ENCODE results near the gene WDR44.

Gene WDR44

DNA sequence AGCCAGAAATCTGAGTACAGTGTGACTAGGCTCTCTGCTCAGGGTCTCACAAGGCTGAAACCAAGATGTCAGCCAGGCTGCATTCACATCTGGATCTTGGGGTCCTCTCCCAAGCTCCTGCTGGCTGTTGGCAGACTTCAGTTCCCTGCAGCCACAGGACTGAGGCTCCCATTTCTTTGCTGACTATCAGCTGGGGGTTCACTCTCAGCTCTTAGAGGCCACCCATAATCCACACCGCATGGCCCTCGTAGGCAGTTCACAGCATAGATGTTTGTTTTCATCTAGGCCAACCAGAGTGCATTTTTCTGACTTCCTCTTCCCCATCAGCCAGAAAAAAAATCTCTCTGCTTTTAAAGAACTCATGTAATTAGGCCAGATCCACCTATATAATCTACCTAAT, 8.2 kb upstream of the WDR44 start:
- H3K4me3 ChIP-seq (replicated peaks; ENCODE audit: low read depth, low read length): no peak overlapping the region
- no peak for TF ChIP-seq CTCF (IDR thresholded peaks at IDR 0.05; ENCODE audit: low read length, missing control alignments)
- no peak for DNase-seq (ENCODE audit: low read depth)

GRCh38 chrX:118338930-118339329, 7.0 kb upstream of the WDR44 start:
- no peak for TF ChIP-seq CTCF (IDR thresholded peaks at IDR 0.05; ENCODE audit: low read length, missing control alignments)
- H3K4me3 ChIP-seq (replicated peaks; ENCODE audit: low read depth, low read length): no peak overlapping the region
- DNase-seq (ENCODE audit: low read depth): no peak

- no peak for TF ChIP-seq CTCF (IDR thresholded peaks at IDR 0.05; ENCODE audit: low read length, missing control alignments)
- DNase-seq (ENCODE audit: low read depth): no peak
Measured at GRCh38 chrX:118345045-118345463, 852 bp upstream of the WDR44 start.

DNA sequence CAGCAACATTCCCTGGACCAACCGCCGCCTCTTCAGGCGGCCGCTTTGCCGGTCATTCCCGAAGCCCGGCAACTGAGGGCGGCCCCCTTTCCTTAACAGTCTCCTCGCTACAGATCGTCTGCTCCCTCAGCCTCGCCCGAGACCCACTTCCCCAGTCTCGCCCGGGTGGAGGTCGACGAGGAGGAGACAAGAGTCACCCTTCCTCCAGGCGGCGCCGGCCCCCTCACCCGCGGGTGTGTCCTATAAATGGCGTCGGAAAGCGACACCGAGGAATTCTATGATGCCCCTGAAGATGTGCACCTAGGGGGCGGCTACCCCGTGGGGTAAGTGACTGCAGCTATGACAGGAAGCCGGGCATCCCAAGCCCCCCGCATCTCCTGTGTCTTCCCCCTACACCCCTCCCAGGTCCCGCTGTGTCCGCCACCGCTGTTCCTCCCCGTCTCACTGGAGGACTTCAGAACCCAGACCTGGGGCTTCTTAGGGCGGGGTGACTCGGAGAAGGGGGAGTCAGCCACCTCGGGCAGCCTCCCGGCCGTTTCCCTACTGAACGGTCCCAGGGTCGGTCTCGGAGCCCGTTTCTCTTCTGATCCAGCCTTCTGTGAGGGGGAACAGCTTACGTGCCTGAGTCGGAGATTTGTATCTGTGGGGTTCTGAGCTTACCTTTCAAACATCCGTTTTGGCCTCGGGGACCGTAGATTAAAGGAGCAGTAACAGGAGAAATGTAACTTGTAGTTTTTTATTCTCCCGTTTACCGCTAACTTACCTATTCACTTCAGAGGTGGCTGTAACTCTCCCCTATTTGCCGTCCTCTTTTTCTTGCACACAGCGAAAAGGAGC, 570 bp downstream of the WDR44 start:
- DNase-seq (ENCODE audit: low read depth): no peak
- H3K4me3 ChIP-seq (replicated peaks; ENCODE audit: low read depth, low read length): peak overlapping the region; percentile 82
- no peak for TF ChIP-seq CTCF (IDR thresholded peaks at IDR 0.05; ENCODE audit: low read length, missing control alignments)

More at GRCh38 chrX:118345045-118345463, 852 bp upstream of the WDR44 start:
- H3K4me3 ChIP-seq (replicated peaks; ENCODE audit: low read depth, low read length): peak overlapping the region; percentile 82

GRCh38 chrX:118347131-118347530, 1.2 kb downstream of the WDR44 start:
- no peak for TF ChIP-seq CTCF (IDR thresholded peaks at IDR 0.05; ENCODE audit: low read length, missing control alignments)
- peak; percentile 59 for DNase-seq (ENCODE audit: low read depth)
- peak overlapping the region; percentile 82 for H3K4me3 ChIP-seq (replicated peaks; ENCODE audit: low read depth, low read length)

DNA sequence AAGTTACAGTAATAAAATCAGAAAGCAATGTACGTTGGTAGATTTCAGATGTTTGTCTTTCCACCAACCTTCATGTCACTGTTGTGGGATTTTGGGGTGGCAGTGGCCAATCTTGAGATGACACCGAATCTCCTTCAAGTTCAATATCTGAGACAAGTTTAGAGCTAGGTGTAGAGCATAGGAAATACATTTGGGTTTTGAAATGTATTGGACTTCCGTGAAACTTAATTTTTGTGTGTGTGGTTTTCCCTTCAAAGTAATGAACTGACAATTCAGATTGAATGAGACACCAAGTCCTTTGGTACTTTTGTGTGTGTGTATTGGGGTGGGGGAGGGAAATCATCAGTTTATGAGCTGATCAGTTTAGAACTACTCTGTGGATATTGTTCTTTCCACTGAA, 1.8 kb downstream of the WDR44 start:
- no peak for DNase-seq (ENCODE audit: low read depth)
- H3K4me3 ChIP-seq (replicated peaks; ENCODE audit: low read depth, low read length): peak overlapping the region; percentile 82
- TF ChIP-seq CTCF (IDR thresholded peaks at IDR 0.05; ENCODE audit: low read length, missing control alignments): no peak
